IMR-90 (cell line): ENCODE measurements around the gene DHRS12. TPM values are rescaled to one million over a fixed set of nuclear protein-coding genes. Genes with fewer than 3 reads are reported as not detected.

ENCODE experiments used
- ATAC-seq: fragments of 200-7000 bp; cut with Tn5 transposase; 2 replicates; pipeline ENCODE4 v1.9.1; 2020; ENCODE audit warnings: low read depth, mild to moderate bottlenecking, moderate library complexity
- BruUV-seq: library from RNA; stranded (reverse); fragments of 400-500 nt; replicated peaks from 2 replicates; lab custom pipeline; 2021; lab: Mats Ljungman, UMichigan
- CTCF ChIA-PET: fragments of 300-600 bp; formaldehyde crosslinking; extraction: SDS; loops from one replicate; lab custom pipeline; 2021; ENCODE audit warnings: antibody characterized with exemption; lab: Yijun Ruan, JAX
- POLR2A ChIA-PET: fragments of 300-600 bp; sonication (Branson Sonifier 250); formaldehyde crosslinking; loops from one replicate; lab custom pipeline; 2022; ENCODE audit warnings: antibody characterized with exemption; ENCODE audit not compliant: unreplicated experiment; lab: Charles Lee
- DNase-seq: peaks from one replicate; pipeline ENCODE4 v3.0.0; 2013
- H2AFZ ChIP-seq: replicated peaks from 2 replicates; pipeline ENCODE3; 2013; ENCODE audit warnings: low read length, mild to moderate bottlenecking; ENCODE audit not compliant: poor library complexity
- H2AK5ac ChIP-seq: 2 replicates; pipeline ENCODE4 v1.6.1; 2013; ENCODE audit warnings: low read depth, low read length, inconsistent platforms
- H2AK9ac ChIP-seq: replicated peaks from 2 replicates; pipeline ENCODE3; 2013; ENCODE audit warnings: mild to moderate bottlenecking, low read depth, low read length, moderate library complexity; ENCODE audit not compliant: poor library complexity
- H2BK120ac ChIP-seq: 2 replicates; pipeline ENCODE4 v1.6.1; 2013; ENCODE audit warnings: low read depth, low read length, inconsistent platforms
- H2BK15ac ChIP-seq: 3 replicates; pipeline ENCODE4 v1.6.1; 2013; ENCODE audit warnings: low read depth, low read length, inconsistent platforms
- H2BK20ac ChIP-seq: 2 replicates; pipeline ENCODE4 v1.6.1; 2013; ENCODE audit warnings: low read depth, mild to moderate bottlenecking, inconsistent platforms, low read length, moderate library complexity
- H2BK5ac ChIP-seq: 2 replicates; pipeline ENCODE4 v1.6.1; 2013; ENCODE audit warnings: mild to moderate bottlenecking, low read depth, low read length, inconsistent platforms; ENCODE audit not compliant: poor library complexity, severe bottlenecking
- H3K14ac ChIP-seq: replicated peaks from 2 replicates; pipeline ENCODE4 v1.6.1; 2013; ENCODE audit warnings: low read depth, low read length, inconsistent platforms
- H3K18ac ChIP-seq: 2 replicates; pipeline ENCODE4 v1.6.1; 2013; ENCODE audit warnings: low read depth, low read length, control low read depth
- H3K23ac ChIP-seq: 2 replicates; pipeline ENCODE4 v1.6.1; 2013; ENCODE audit warnings: low read depth, low read length, inconsistent platforms
- H3K27ac ChIP-seq: 2 replicates; pipeline ENCODE4 v1.5.1; 2013; ENCODE audit warnings: mild to moderate bottlenecking, control low read depth, low read length; ENCODE audit not compliant: insufficient read depth
- H3K27me3 ChIP-seq: 2 replicates; pipeline ENCODE4 v1.6.1; 2013; ENCODE audit warnings: low read length; ENCODE audit not compliant: control insufficient read depth, insufficient read depth
- H3K36me3 ChIP-seq: 2 replicates; pipeline ENCODE4 v1.6.1; 2013; ENCODE audit warnings: low read length, mixed read lengths; ENCODE audit not compliant: control insufficient read depth, insufficient read depth
- H3K4ac ChIP-seq: 2 replicates; pipeline ENCODE4 v1.6.1; 2013; ENCODE audit warnings: low read depth, low read length, inconsistent platforms
- H3K4me1 ChIP-seq: 2 replicates; pipeline ENCODE4 v1.6.1; 2013; ENCODE audit warnings: low read length, mixed read lengths; ENCODE audit not compliant: control insufficient read depth, insufficient read depth
- H3K4me2 ChIP-seq: 2 replicates; pipeline ENCODE4 v1.6.1; 2013; ENCODE audit warnings: low read depth, mild to moderate bottlenecking, control low read depth, low read length, moderate library complexity
- H3K4me3 ChIP-seq: 2 replicates; pipeline ENCODE4 v1.5.1; 2013; ENCODE audit warnings: low read depth, mild to moderate bottlenecking, control low read depth, low read length, moderate library complexity; ENCODE audit not compliant: insufficient read depth
- H3K56ac ChIP-seq: 2 replicates; pipeline ENCODE4 v1.6.1; 2013; ENCODE audit warnings: low read length, inconsistent platforms; ENCODE audit not compliant: insufficient read depth; ENCODE audit errors: extremely low read depth
- H3K79me1 ChIP-seq, 2 experiments: 2 replicates each; pipeline ENCODE4 v1.6.1; 2013; ENCODE audit warnings: low read length in 2 of 2, inconsistent platforms in 1 of 2, low read depth in 1 of 2
- H3K9ac ChIP-seq: 2 replicates; pipeline ENCODE4 v1.6.1; 2013; ENCODE audit warnings: low read depth, low read length, control low read depth
- H3K9me1 ChIP-seq: 2 replicates; pipeline ENCODE4 v1.6.1; 2013; ENCODE audit warnings: low read length, inconsistent platforms; ENCODE audit not compliant: insufficient read depth
- H3K9me3 ChIP-seq: 2 replicates; pipeline ENCODE4 v1.6.1; 2013; ENCODE audit warnings: low read length; ENCODE audit not compliant: control insufficient read depth, insufficient read depth
- H4K20me1 ChIP-seq: 2 replicates; pipeline ENCODE4 v1.6.1; 2013; ENCODE audit warnings: low read length, inconsistent platforms; ENCODE audit not compliant: insufficient read depth
- H4K5ac ChIP-seq: 2 replicates; pipeline ENCODE4 v1.6.1; 2013; ENCODE audit warnings: mild to moderate bottlenecking, low read depth, low read length, control low read depth
- H4K8ac ChIP-seq, 2 experiments: 2 replicates each; pipeline ENCODE4 v1.6.1; 2013; ENCODE audit warnings: low read depth in 2 of 2, low read length in 2 of 2, control low read depth in 1 of 2, inconsistent platforms in 1 of 2
- H4K91ac ChIP-seq: 2 replicates; pipeline ENCODE4 v1.6.1; 2013; ENCODE audit warnings: low read depth, low read length, inconsistent platforms; ENCODE audit not compliant: insufficient read depth
- BHLHE40 ChIP-seq: fragments of 150-350 bp; IDR thresholded peaks from 2 replicates; pipeline ENCODE4 v1.6.1; 2016; ENCODE audit warnings: mild to moderate bottlenecking, low read depth, low read length
- CEBPB ChIP-seq: IDR thresholded peaks from 2 replicates; pipeline ENCODE4 v1.6.1; 2012; ENCODE audit warnings: low read depth, low read length, improper control_type of control experiment
- MAFK ChIP-seq: IDR thresholded peaks from 2 replicates; pipeline ENCODE4 v1.6.1; 2012; ENCODE audit warnings: low read depth, low read length, improper control_type of control experiment
- MAZ ChIP-seq: IDR thresholded peaks from 2 replicates; pipeline ENCODE4 v1.6.1; 2012; ENCODE audit warnings: low read depth, mild to moderate bottlenecking, low read length, improper control_type of control experiment, moderate library complexity, borderline replicate concordance
- MXI1 ChIP-seq: IDR thresholded peaks from 2 replicates; pipeline ENCODE4 v1.6.1; 2012; ENCODE audit warnings: low read depth, mild to moderate bottlenecking, low read length, moderate library complexity, borderline replicate concordance
- RCOR1 ChIP-seq: IDR thresholded peaks from 2 replicates; pipeline ENCODE4 v1.6.1; 2012; ENCODE audit warnings: mild to moderate bottlenecking, low read length, improper control_type of control experiment; ENCODE audit not compliant: insufficient replicate concordance
- WGBS, 2 experiments: methylation state at CpG; one replicate each; pipeline versions ENCODE4 v1.1.5 to v1.1.7; 2013; ENCODE audit warnings: missing lambda C conversion rate in 2 of 2; ENCODE audit not compliant: insufficient read length in 1 of 2; ENCODE audit errors: extremely low coverage in 2 of 2; 5-methylcytosine and 5-hydroxymethylcytosine counted together
- dilution Hi-C: fragments of 300-500 bp; cut with HindIII; formaldehyde crosslinking; loops from one replicate; pipeline ENCODE4 v1.14.3; 2018; ENCODE audit warnings: low sequenced_read_pairs; ENCODE audit not compliant: unreplicated experiment
- in situ Hi-C: fragments of 300-500 bp; cut with MboI; formaldehyde crosslinking; loops from 3 replicates; pipeline ENCODE4 v1.14.3; 2019; ENCODE audit warnings: low sequenced_read_pairs, inconsistent platforms, mixed read lengths
- intact Hi-C: fragments of 100-400 bp; cut with micrococcal nuclease; formaldehyde crosslinking; loops from 2 replicates; pipeline ENCODE4 v1.10.0; 2022
- polyA plus RNA-seq, 3 experiments: library from polyadenylated mRNA; depleted of rRNA; stranded (reverse); fragments of >200 nt; gene quantifications; 2 replicates each; pipeline ENCODE4 v1.2.3, GENCODE V29; 2012; ENCODE audit warnings: low replicate concordance in 1 of 3
- total RNA-seq: library from RNA; depleted of rRNA; stranded (reverse); fragments of >200 nt; gene quantifications from 2 replicates; pipeline ENCODE4 v1.2.3, GENCODE V29; 2012
- TF ChIP-seq, protein P1 (sequence below): fragments of 150-350 bp; IDR thresholded peaks from 2 replicates; pipeline ENCODE4 v1.6.1; 2017; ENCODE audit warnings: mild to moderate bottlenecking, antibody characterized with exemption, low read length, low read depth
- TF ChIP-seq, protein P2 (sequence below): fragments of 150-350 bp; IDR thresholded peaks from 2 replicates; pipeline ENCODE4 v1.6.1; 2016; ENCODE audit warnings: low read depth, mild to moderate bottlenecking, low read length, moderate library complexity, borderline replicate concordance

The DHRS12 gene
- total and polyA plus RNA-seq, 2 of the 4 experiments (the other 2 are of a cell fraction): 1.3 to 1.6 TPM

DNA sequence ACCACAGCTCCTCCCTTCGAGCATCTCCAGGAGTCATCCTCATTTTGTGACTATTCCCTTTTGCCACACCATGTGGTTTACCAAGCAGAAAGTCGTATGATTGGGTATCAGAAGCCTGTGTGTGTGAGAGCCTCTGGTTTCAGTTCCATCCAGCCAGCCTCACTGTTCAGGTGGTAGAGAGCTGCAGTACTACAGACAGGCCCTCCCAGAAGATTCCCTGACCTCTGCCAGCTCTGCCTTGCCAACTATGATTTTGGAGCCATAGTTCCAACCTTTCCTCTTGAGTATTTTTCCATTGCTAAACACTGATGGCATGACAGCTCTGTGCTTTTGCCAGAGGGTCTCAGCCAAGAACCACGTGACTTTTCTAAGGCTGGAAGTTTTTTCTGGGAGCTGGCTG lies 82.5 kb downstream of the DHRS12 start:
- BruUV-seq: no TSS peak

More for the DNA sequence above, 82.5 kb downstream of the DHRS12 start:
- Histone ChIP-seq H2AFZ (no peak overlapping the region), H3K14ac (no peak overlapping the region), H3K27me3 (no peaks in the 10 kb centered on the region), H2BK120ac (no peak overlapping the region), H3K9me1 (peaks cover 9% of the 10 kb centered on the region; the same call in 1 of the 2 replicates), H3K4ac (no peak overlapping the region), H4K8ac (no peak overlapping the region), H3K23ac (no peak overlapping the region), H2AK5ac (no peak overlapping the region), H2AK9ac (no peak overlapping the region), H3K27ac (no peak overlapping the region), H3K9me3 (no peaks in the 10 kb centered on the region), H3K79me1 (peaks cover 34 to 51% of the 10 kb centered on the region in 2 experiments), H4K5ac (no peak overlapping the region), H3K36me3 (0 out of 2 replicates have a peak, but pooled peaks cover 1% of the 10 kb centered on the region), H3K4me1 (peaks cover 3% of the 10 kb centered on the region), H4K91ac (no peak overlapping the region), H3K56ac (no peak overlapping the region), H2BK20ac (no peak overlapping the region), H2BK5ac (no peak overlapping the region), H3K4me2 (no peak overlapping the region), H4K20me1 (no peaks in the 10 kb centered on the region), H2BK15ac (no peak overlapping the region), H3K18ac (no peak overlapping the region), H3K4me3 (no peak overlapping the region), H3K9ac (no peak overlapping the region)
- DNase-seq: no peak
- intact Hi-C loops (no loop called here), dilution Hi-C loops (no loop called here), in situ Hi-C loops (no loop called here)
- no peak for ATAC-seq
- no CpG with 5 or more reads among the region's 3 CpGs for WGBS, 2 experiments
- POLR2A ChIA-PET: no interaction called here
- TF ChIP-seq MXI1 (no peak), MAZ (no peak), BHLHE40 (no peak), MAFK (no peak), CEBPB (no peak), RCOR1 (no peak)
- TF ChIP-seq, protein P1, sequence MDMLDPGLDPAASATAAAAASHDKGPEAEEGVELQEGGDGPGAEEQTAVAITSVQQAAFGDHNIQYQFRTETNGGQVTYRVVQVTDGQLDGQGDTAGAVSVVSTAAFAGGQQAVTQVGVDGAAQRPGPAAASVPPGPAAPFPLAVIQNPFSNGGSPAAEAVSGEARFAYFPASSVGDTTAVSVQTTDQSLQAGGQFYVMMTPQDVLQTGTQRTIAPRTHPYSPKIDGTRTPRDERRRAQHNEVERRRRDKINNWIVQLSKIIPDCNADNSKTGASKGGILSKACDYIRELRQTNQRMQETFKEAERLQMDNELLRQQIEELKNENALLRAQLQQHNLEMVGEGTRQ: no peak
- TF ChIP-seq, protein P2, sequence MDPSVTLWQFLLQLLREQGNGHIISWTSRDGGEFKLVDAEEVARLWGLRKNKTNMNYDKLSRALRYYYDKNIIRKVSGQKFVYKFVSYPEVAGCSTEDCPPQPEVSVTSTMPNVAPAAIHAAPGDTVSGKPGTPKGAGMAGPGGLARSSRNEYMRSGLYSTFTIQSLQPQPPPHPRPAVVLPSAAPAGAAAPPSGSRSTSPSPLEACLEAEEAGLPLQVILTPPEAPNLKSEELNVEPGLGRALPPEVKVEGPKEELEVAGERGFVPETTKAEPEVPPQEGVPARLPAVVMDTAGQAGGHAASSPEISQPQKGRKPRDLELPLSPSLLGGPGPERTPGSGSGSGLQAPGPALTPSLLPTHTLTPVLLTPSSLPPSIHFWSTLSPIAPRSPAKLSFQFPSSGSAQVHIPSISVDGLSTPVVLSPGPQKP: no peak
- CTCF ChIA-PET: interaction anchor here (0.5 to 0.7 kb wide), 2 partner anchors 18 to 39 kb away, joined by 3 read pairs; no protein-coding TSS in a partner anchor
